Muscle layer of colon (tissue), 2 donors: ENCODE results near the gene NKD2.

Source experiments
- H3K27ac ChIP-seq: one replicate; pipeline ENCODE4 v1.7.0; 2013; ENCODE audit warnings: low read depth, mild to moderate bottlenecking, low read length, moderate library complexity
- H3K27me3 ChIP-seq, 2 donors: one replicate each; pipeline ENCODE4 v1.7.0; 2013; ENCODE audit warnings: low read length in 2 of 2, mild to moderate bottlenecking in 2 of 2; ENCODE audit not compliant: insufficient read depth in 2 of 2, control insufficient read depth in 1 of 2
- H3K36me3 ChIP-seq: one replicate; pipeline ENCODE4 v1.7.0; 2013; ENCODE audit warnings: mild to moderate bottlenecking, low read length; ENCODE audit not compliant: insufficient read depth
- H3K4me1 ChIP-seq: one replicate; pipeline ENCODE4 v1.7.0; 2013; ENCODE audit warnings: mild to moderate bottlenecking, low read length; ENCODE audit not compliant: insufficient read depth
- H3K4me3 ChIP-seq, 2 donors: one replicate each; pipeline ENCODE4 v1.7.0; 2013; ENCODE audit warnings: low read length in 2 of 2, low read depth in 1 of 2, mild to moderate bottlenecking in 1 of 2, moderate library complexity in 1 of 2
- H3K9ac ChIP-seq: one replicate; pipeline ENCODE4 v1.7.0; 2013; ENCODE audit warnings: low read length
- H3K9me3 ChIP-seq: one replicate; pipeline ENCODE4 v1.7.0; 2013; ENCODE audit warnings: mild to moderate bottlenecking, low read length
- donor health status: abdominal sarcoma.
- donor health status: Adenocarcinoma of cecum.

The NKD2 gene

GRCh38 chr5:1010641-1011046 lies 2.0 kb downstream of the NKD2 start:
- Histone ChIP-seq H3K4me1 (peaks cover 10% of the 10 kb centered on the region), H3K36me3 (no peaks in the 10 kb centered on the region), H3K9ac (no peak overlapping the region), H3K4me3 (no peak overlapping the region), H3K9me3 (no peaks in the 10 kb centered on the region), H3K27ac (no peak overlapping the region), H3K27me3 (peaks cover 8 to 25% of the 10 kb centered on the region in 2 donors)

- H3K9ac ChIP-seq, result no peak overlapping the region
- H3K9me3 ChIP-seq, result no peaks in the 10 kb centered on the region
- H3K27me3 ChIP-seq, result peaks cover 8 to 24% of the 10 kb centered on the region in 2 donors
- H3K4me3 ChIP-seq, result no peak overlapping the region
- peaks cover 10% of the 10 kb centered on the region for H3K4me1 ChIP-seq
- H3K27ac ChIP-seq, result no peak overlapping the region
- no peaks in the 10 kb centered on the region for H3K36me3 ChIP-seq
Measured at GRCh38 chr5:1011226-1011631, 2.6 kb downstream of the NKD2 start.

- Histone ChIP-seq H3K9me3 (no peaks in the 10 kb centered on the region), H3K36me3 (no peaks in the 10 kb centered on the region), H3K4me1 (peaks cover 10% of the 10 kb centered on the region), H3K27ac (no peak overlapping the region), H3K27me3 (peaks cover 8 to 24% of the 10 kb centered on the region in 2 donors), H3K4me3 (no peak overlapping the region), H3K9ac (no peak overlapping the region)
Measured at GRCh38 chr5:1011741-1012312, 3.2 kb downstream of the NKD2 start.

GRCh38 chr5:1012313-1012841 lies 3.8 kb downstream of the NKD2 start:
- Histone ChIP-seq H3K4me3 (no peak overlapping the region), H3K9ac (no peak overlapping the region), H3K27ac (no peak overlapping the region), H3K9me3 (no peaks in the 10 kb centered on the region), H3K36me3 (no peaks in the 10 kb centered on the region), H3K27me3 (peaks cover 8 to 24% of the 10 kb centered on the region in 2 donors), H3K4me1 (peaks cover 10% of the 10 kb centered on the region)

GRCh38 chr5:1012900-1013237 lies 4.3 kb downstream of the NKD2 start:
- Histone ChIP-seq H3K27me3 (peaks cover 8 to 24% of the 10 kb centered on the region in 2 donors), H3K4me1 (peaks cover 10% of the 10 kb centered on the region), H3K36me3 (no peaks in the 10 kb centered on the region), H3K9ac (no peak overlapping the region), H3K9me3 (no peaks in the 10 kb centered on the region), H3K27ac (no peak overlapping the region), H3K4me3 (no peak overlapping the region)

GRCh38 chr5:1013238-1013947 lies 4.8 kb downstream of the NKD2 start:
- H3K9me3 ChIP-seq, result no peaks in the 10 kb centered on the region
- H3K4me1 ChIP-seq, result peaks cover 10% of the 10 kb centered on the region
- no peaks in the 10 kb centered on the region for H3K36me3 ChIP-seq
- H3K27ac ChIP-seq, result no peak overlapping the region
- H3K9ac ChIP-seq, result no peak overlapping the region
- H3K4me3 ChIP-seq, result no peak overlapping the region
- H3K27me3 ChIP-seq, result peaks cover 8 to 20% of the 10 kb centered on the region in 2 donors

- Histone ChIP-seq H3K9ac (no peak overlapping the region), H3K4me3 (no peak overlapping the region), H3K36me3 (no peaks in the 10 kb centered on the region), H3K4me1 (peaks cover 10% of the 10 kb centered on the region), H3K27me3 (peaks cover 8 to 20% of the 10 kb centered on the region in 2 donors), H3K9me3 (no peaks in the 10 kb centered on the region), H3K27ac (no peak overlapping the region)
Measured at GRCh38 chr5:1013948-1014301, 5.3 kb downstream of the NKD2 start.

- no peaks in the 10 kb centered on the region for H3K36me3 ChIP-seq
Measured at GRCh38 chr5:1014346-1014745, 5.7 kb downstream of the NKD2 start.

GRCh38 chr5:1014781-1015221 lies 6.2 kb downstream of the NKD2 start:
- Histone ChIP-seq H3K36me3 (no peaks in the 10 kb centered on the region), H3K27ac (no peak overlapping the region), H3K9me3 (no peaks in the 10 kb centered on the region), H3K4me3 (no peak overlapping the region), H3K4me1 (peaks cover 5% of the 10 kb centered on the region), H3K9ac (no peak overlapping the region), H3K27me3 (peaks cover 5 to 13% of the 10 kb centered on the region in 2 donors)

More at GRCh38 chr5:1014346-1014745, 5.7 kb downstream of the NKD2 start:
- peaks cover 10% of the 10 kb centered on the region for H3K4me1 ChIP-seq
- H3K27ac ChIP-seq, result no peak overlapping the region
- no peak overlapping the region for H3K9ac ChIP-seq
- H3K9me3 ChIP-seq, result no peaks in the 10 kb centered on the region
- peaks cover 8 to 17% of the 10 kb centered on the region in 2 donors for H3K27me3 ChIP-seq
- H3K4me3 ChIP-seq, result no peak overlapping the region

GRCh38 chr5:1015507-1015906 lies 6.9 kb downstream of the NKD2 start:
- no peaks in the 10 kb centered on the region for H3K36me3 ChIP-seq
- H3K4me1 ChIP-seq, result no peaks in the 10 kb centered on the region
- no peak overlapping the region for H3K27ac ChIP-seq
- no peaks in the 10 kb centered on the region for H3K9me3 ChIP-seq
- H3K9ac ChIP-seq, result no peak overlapping the region
- no peak overlapping the region for H3K4me3 ChIP-seq
- H3K27me3 ChIP-seq, result peaks cover 0 to 6% of the 10 kb centered on the region in 2 donors

GRCh38 chr5:1016036-1016435 lies 7.4 kb downstream of the NKD2 start:
- H3K36me3 ChIP-seq, result no peaks in the 10 kb centered on the region
- no peaks in the 10 kb centered on the region for H3K9me3 ChIP-seq
- peaks cover 0 to under 1% of the 10 kb centered on the region in 2 donors for H3K27me3 ChIP-seq
- no peak overlapping the region for H3K27ac ChIP-seq
- no peak overlapping the region for H3K4me3 ChIP-seq
- H3K4me1 ChIP-seq, result no peaks in the 10 kb centered on the region
- no peak overlapping the region for H3K9ac ChIP-seq

GRCh38 chr5:1016476-1016875 lies 7.9 kb downstream of the NKD2 start:
- no peak overlapping the region for H3K9ac ChIP-seq

More at GRCh38 chr5:1016476-1016875, 7.9 kb downstream of the NKD2 start:
- H3K4me1 ChIP-seq, result no peaks in the 10 kb centered on the region
- H3K9me3 ChIP-seq, result no peaks in the 10 kb centered on the region
- no peaks in the 10 kb centered on the region for H3K27me3 ChIP-seq
- no peak overlapping the region for H3K27ac ChIP-seq
- no peak overlapping the region for H3K4me3 ChIP-seq
- no peaks in the 10 kb centered on the region for H3K36me3 ChIP-seq
